ENCODE data around the gene ZC3H14. TPM values are rescaled to one million over a fixed set of nuclear protein-coding genes. Genes with fewer than 3 reads are reported as not detected.

Gene ZC3H14
- polyA plus RNA-seq, 1 experiment: 81.8 TPM

GRCh38 chr14:88576222-88576621 is 13.4 kb downstream of the ZC3H14 start:
- CTCF ChIA-PET: no interaction called here
- Histone ChIP-seq H3K36me3 (ENCODE audit: control insufficient read depth, insufficient read depth, low read length) (peaks cover 12% of the 10 kb centered on the region), H3K4me3 (ENCODE audit: low read depth, low read length) (no peak overlapping the region), H3K27me3 (ENCODE audit: control insufficient read depth, insufficient read depth, low read length) (no peaks in the 10 kb centered on the region)
- no peak for DNase-seq (ENCODE audit: low read depth)
- POLR2A ChIA-PET: no interaction called here
- TF ChIP-seq CTCF (IDR thresholded peaks at IDR 0.05; ENCODE audit: insufficient read depth, low read depth, low read length): no peak

DNA sequence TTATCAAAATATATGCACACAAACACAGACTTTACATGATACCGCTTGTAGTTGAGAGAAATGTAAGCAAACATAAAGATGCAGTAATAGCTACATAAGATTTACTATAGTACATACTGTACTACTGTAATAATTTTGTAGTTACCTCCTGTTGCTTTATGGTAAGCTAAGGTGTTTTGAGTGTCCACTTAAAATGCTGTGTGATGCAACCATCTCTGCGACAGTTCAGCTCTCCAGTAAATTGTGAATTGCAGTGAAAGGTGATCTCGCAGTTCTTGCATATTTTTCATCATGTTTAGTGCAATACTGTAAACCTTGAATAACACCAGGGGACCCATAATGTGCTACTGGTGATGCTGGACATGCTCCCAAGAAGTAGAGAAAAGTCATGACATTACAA is 21.6 kb downstream of the ZC3H14 start:
- POLR2A ChIA-PET: no interaction called here
- H3K27me3 ChIP-seq (ENCODE audit: control insufficient read depth, insufficient read depth, low read length): no peaks in the 10 kb centered on the region
- no peak overlapping the region for H3K4me3 ChIP-seq (ENCODE audit: low read depth, low read length)
- peaks cover 5% of the 10 kb centered on the region for H3K36me3 ChIP-seq (ENCODE audit: control insufficient read depth, insufficient read depth, low read length)
- TF ChIP-seq CTCF (IDR thresholded peaks at IDR 0.05; ENCODE audit: insufficient read depth, low read depth, low read length): no peak
- no peak for DNase-seq (ENCODE audit: low read depth)
- CTCF ChIA-PET: no interaction called here

GRCh38 chr14:88588081-88588480 is 25.2 kb downstream of the ZC3H14 start:
- no peak for DNase-seq (ENCODE audit: low read depth)
- H3K27me3 ChIP-seq (ENCODE audit: control insufficient read depth, insufficient read depth, low read length): no peaks in the 10 kb centered on the region
- ChIA-PET POLR2A (no interaction called here), CTCF (interaction anchor here (0.7 kb wide), 1 partner anchor 313 kb away, joined by 3 read pairs; no protein-coding TSS in a partner anchor)
- H3K36me3 ChIP-seq (ENCODE audit: control insufficient read depth, insufficient read depth, low read length): peaks cover 8% of the 10 kb centered on the region
- no peak overlapping the region for H3K4me3 ChIP-seq (ENCODE audit: low read depth, low read length)
- TF ChIP-seq CTCF (IDR thresholded peaks at IDR 0.05; ENCODE audit: insufficient read depth, low read depth, low read length): no peak

DNA sequence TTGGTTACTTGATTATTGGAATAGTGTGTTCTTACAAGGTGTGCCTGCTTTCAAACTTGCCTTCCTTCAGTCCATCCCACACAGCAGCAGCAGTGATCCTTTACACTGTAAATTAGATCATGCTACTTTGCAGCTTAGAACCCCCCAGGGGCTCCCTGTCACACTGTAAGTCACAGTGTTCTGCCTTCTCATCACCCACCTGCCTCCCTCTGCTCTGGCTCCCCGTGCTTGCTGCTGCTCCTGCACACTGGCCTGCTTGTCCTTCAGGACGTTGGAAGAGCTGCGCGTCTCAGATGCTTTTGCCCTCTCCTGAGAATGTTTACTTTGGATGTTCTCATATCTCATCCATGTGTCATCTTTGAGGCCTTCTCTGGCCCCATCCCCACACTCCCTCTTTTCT is 27.3 kb downstream of the ZC3H14 start:
- DNase-seq (ENCODE audit: low read depth): no peak
- peaks cover 3% of the 10 kb centered on the region; the same call in 1 of the 2 replicates for H3K36me3 ChIP-seq (ENCODE audit: control insufficient read depth, insufficient read depth, low read length)
- H3K4me3 ChIP-seq (ENCODE audit: low read depth, low read length): no peak overlapping the region
- no peaks in the 10 kb centered on the region for H3K27me3 ChIP-seq (ENCODE audit: control insufficient read depth, insufficient read depth, low read length)
- POLR2A ChIA-PET: no interaction called here
- TF ChIP-seq CTCF (IDR thresholded peaks at IDR 0.05; ENCODE audit: insufficient read depth, low read depth, low read length): no peak
- CTCF ChIA-PET: no interaction called here

DNA sequence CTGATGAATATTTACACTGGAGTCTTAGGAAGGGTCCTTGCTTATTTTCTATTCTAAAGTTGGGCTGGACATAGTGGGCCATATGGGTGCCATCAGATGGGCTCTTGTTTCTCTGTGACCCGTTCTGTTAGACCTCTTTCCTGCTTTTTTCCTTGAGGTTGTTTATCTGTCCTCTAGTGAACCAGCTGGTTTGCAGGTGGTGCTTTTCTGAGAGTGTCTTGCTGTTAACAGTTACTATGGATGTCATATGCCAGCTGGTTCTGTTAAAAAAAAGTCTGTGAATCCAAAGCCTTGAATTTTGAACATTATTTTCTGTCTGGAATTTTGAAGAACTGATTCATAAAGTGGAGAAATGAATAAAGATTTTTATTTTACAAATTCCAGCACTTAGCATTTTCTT is 29.2 kb downstream of the ZC3H14 start:
- Histone ChIP-seq H3K4me3 (ENCODE audit: low read depth, low read length) (no peak overlapping the region), H3K36me3 (ENCODE audit: control insufficient read depth, insufficient read depth, low read length) (peaks cover 5% of the 10 kb centered on the region), H3K27me3 (ENCODE audit: control insufficient read depth, insufficient read depth, low read length) (no peaks in the 10 kb centered on the region)
- no peak for DNase-seq (ENCODE audit: low read depth)
- ChIA-PET POLR2A (no interaction called here), CTCF (interaction anchor here (1.0 kb wide), 1 partner anchor 10 kb away, joined by 3 read pairs; no protein-coding TSS in a partner anchor)
- TF ChIP-seq CTCF (IDR thresholded peaks at IDR 0.05; ENCODE audit: insufficient read depth, low read depth, low read length): no peak
